ENCODE data around the gene ALDH1A1. TPM values are rescaled to one million over a fixed set of nuclear protein-coding genes. Genes with fewer than 3 reads are reported as not detected.

ALDH1A1 gene
- total RNA-seq, 1 experiment from 2014 or later = 2.3 TPM

GRCh38 chr9:72980183-72980582 is 27.3 kb upstream of the ALDH1A1 start:
- TF ChIP-seq EZH2 (IDR thresholded peaks at IDR 0.05; ENCODE audit: low read depth) = no peak
- TF ChIP-seq, protein P1, sequence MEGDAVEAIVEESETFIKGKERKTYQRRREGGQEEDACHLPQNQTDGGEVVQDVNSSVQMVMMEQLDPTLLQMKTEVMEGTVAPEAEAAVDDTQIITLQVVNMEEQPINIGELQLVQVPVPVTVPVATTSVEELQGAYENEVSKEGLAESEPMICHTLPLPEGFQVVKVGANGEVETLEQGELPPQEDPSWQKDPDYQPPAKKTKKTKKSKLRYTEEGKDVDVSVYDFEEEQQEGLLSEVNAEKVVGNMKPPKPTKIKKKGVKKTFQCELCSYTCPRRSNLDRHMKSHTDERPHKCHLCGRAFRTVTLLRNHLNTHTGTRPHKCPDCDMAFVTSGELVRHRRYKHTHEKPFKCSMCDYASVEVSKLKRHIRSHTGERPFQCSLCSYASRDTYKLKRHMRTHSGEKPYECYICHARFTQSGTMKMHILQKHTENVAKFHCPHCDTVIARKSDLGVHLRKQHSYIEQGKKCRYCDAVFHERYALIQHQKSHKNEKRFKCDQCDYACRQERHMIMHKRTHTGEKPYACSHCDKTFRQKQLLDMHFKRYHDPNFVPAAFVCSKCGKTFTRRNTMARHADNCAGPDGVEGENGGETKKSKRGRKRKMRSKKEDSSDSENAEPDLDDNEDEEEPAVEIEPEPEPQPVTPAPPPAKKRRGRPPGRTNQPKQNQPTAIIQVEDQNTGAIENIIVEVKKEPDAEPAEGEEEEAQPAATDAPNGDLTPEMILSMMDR (conservative IDR thresholded peaks at IDR 0.05) = no peak
- no peak for DNase-seq
- H3K9me3 ChIP-seq (ENCODE audit: insufficient read depth, low read depth) = no peaks in the 10 kb centered on the region
- intact Hi-C loops (cut with micrococcal nuclease; ENCODE audit: unreplicated experiment) = loop anchor here (5.0 kb wide), 2 partner anchors 42 to 197 kb away; no protein-coding TSS in a partner anchor
- no peaks in the 10 kb centered on the region for H4K20me1 ChIP-seq (ENCODE audit: insufficient read depth)
- no TSS peak for BruUV-seq (replicated peaks)
- no peak overlapping the region for H3K27ac ChIP-seq
- no peaks in the 10 kb centered on the region for H3K9me2 ChIP-seq (ENCODE audit: insufficient read depth)
- no peak overlapping the region for H2AFZ ChIP-seq
- ChIA-PET POLR2A (ENCODE audit: unreplicated experiment) (no interaction called here), CTCF (no interaction called here)
- H3K27me3 ChIP-seq (ENCODE audit: insufficient read depth, low read depth) = no peaks in the 10 kb centered on the region
- H3K36me3 ChIP-seq (ENCODE audit: low read depth) = no peaks in the 10 kb centered on the region
- peaks cover 9% of the 10 kb centered on the region for H3K4me1 ChIP-seq (replicated peaks; ENCODE audit: insufficient read depth)
- H3K4me2 ChIP-seq = no peak overlapping the region
- no peak overlapping the region for H3K4me3 ChIP-seq
- no peaks in the 10 kb centered on the region for H3F3A ChIP-seq (ENCODE audit: insufficient read depth, low read depth)
- H3K79me2 ChIP-seq (ENCODE audit: low read depth) = no peaks in the 10 kb centered on the region

DNA sequence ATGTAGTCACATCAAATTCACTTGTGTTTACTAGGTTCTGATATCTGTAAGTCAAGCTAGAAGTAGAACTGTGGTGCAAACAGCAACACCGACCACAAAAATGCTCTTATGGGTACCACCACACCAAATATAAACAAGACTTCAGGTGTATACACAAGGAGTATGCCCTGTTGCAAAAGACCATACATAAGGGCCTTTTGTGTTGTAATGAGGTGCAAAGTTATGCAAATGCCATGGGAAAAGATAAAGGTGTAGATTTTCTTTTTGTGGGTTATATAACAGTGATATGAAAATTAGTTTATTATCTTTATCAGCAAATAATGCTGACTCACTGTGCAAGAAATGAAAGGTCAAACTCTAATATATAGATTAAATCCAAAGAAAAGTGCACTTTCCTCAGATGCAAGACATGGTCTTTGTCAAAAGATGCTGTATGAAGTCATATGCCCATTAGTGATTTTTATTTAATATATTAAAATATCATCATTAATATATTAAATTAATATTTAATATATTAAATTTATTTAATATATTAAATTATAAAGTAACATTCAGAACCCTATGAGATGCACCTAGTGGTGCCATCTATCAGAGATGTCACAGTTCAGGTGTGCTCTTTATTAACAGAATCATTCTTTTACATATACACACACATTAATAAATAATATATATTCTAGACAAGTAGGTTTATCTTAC is 26.7 kb upstream of the ALDH1A1 start:
- no peaks in the 10 kb centered on the region for H3K27me3 ChIP-seq (ENCODE audit: insufficient read depth, low read depth)
- no peaks in the 10 kb centered on the region for H3K79me2 ChIP-seq (ENCODE audit: low read depth)
- H3K27ac ChIP-seq = no peak overlapping the region; the same call in 1 of the 2 replicates
- H2AFZ ChIP-seq = no peak overlapping the region; the same call in 1 of the 2 replicates
- TF ChIP-seq, protein P1 (conservative IDR thresholded peaks at IDR 0.05) = no peak
- TF ChIP-seq EZH2 (IDR thresholded peaks at IDR 0.05; ENCODE audit: low read depth) = no peak
- 0 out of 2 replicates have a peak overlapping the region, but pooled peaks have one; percentile 8 for H3K4me2 ChIP-seq
- DNase-seq = peak; percentile 7 to 82
- peaks cover 9% of the 10 kb centered on the region for H3K4me1 ChIP-seq (replicated peaks; ENCODE audit: insufficient read depth)
- H3K9me3 ChIP-seq (ENCODE audit: insufficient read depth, low read depth) = no peaks in the 10 kb centered on the region
- intact Hi-C loops (cut with micrococcal nuclease; ENCODE audit: unreplicated experiment) = loop anchor here (5.0 to 10.0 kb wide), 3 partner anchors 43 to 198 kb away; no protein-coding TSS in a partner anchor
- no peaks in the 10 kb centered on the region for H3F3A ChIP-seq (ENCODE audit: insufficient read depth, low read depth)
- H4K20me1 ChIP-seq (ENCODE audit: insufficient read depth) = no peaks in the 10 kb centered on the region
- ChIA-PET POLR2A (ENCODE audit: unreplicated experiment) (interaction anchor here (0.5 kb wide), 1 partner anchor 175 kb away, joined by 5 read pairs; no protein-coding TSS in a partner anchor), CTCF (no interaction called here)
- no peaks in the 10 kb centered on the region for H3K36me3 ChIP-seq (ENCODE audit: low read depth)
- no peak overlapping the region for H3K4me3 ChIP-seq
- H3K9me2 ChIP-seq (ENCODE audit: insufficient read depth) = no peaks in the 10 kb centered on the region
- no TSS peak for BruUV-seq (replicated peaks)

DNA sequence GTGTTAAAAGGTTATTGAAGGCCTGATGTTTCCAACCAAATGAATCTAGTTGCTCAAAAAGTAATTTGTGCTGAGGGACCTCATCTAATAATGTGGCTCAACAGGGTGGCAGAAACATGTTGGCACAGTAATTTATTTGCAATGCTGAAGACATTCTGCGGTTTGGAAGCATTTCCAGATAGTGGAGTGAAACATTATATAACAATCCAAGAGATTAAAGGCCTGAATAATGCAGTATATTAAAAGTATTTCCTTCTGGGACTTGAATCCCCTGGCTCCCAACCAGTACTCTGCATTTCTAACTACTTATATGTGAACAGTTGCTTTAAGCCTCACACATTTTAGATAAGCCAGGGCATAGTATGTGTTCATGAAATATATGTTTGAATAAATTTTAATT is 25.9 kb upstream of the ALDH1A1 start:
- Histone ChIP-seq H3K4me1 (replicated peaks; ENCODE audit: insufficient read depth) (peaks cover 9% of the 10 kb centered on the region), H4K20me1 (ENCODE audit: insufficient read depth) (no peaks in the 10 kb centered on the region)
- BruUV-seq (replicated peaks) = no TSS peak

More for the DNA sequence above, 25.9 kb upstream of the ALDH1A1 start:
- Histone ChIP-seq H3K79me2 (ENCODE audit: low read depth) (no peaks in the 10 kb centered on the region), H3F3A (ENCODE audit: insufficient read depth, low read depth) (no peaks in the 10 kb centered on the region), H3K4me2 (0 out of 2 replicates have a peak overlapping the region, but pooled peaks have one; percentile 8), H3K9me2 (ENCODE audit: insufficient read depth) (no peaks in the 10 kb centered on the region), H3K27ac (peak overlapping the region; percentile 24; the same call in 1 of the 2 replicates), H3K4me3 (no peak overlapping the region), H3K27me3 (ENCODE audit: insufficient read depth, low read depth) (no peaks in the 10 kb centered on the region), H3K36me3 (ENCODE audit: low read depth) (no peaks in the 10 kb centered on the region), H3K9me3 (ENCODE audit: insufficient read depth, low read depth) (no peaks in the 10 kb centered on the region), H2AFZ (no peak overlapping the region)
- DNase-seq = peak in 1 of 2 experiments; percentile 66
- TF ChIP-seq EZH2 (IDR thresholded peaks at IDR 0.05; ENCODE audit: low read depth) = no peak
- TF ChIP-seq, protein P1 (conservative IDR thresholded peaks at IDR 0.05) = no peak
- intact Hi-C loops (cut with micrococcal nuclease; ENCODE audit: unreplicated experiment) = loop anchor here (10.0 kb wide), 1 partner anchor 96 kb away; no protein-coding TSS in a partner anchor
- ChIA-PET POLR2A (ENCODE audit: unreplicated experiment) (no interaction called here), CTCF (no interaction called here)

Data from PC-9 (cell line).